ENCODE results near the gene ARSG.

Gene ARSG

GRCh38 chr17:68394608-68395331 is 103.5 kb downstream of the ARSG start:
- DNase-seq (ENCODE audit: extremely low spot score) = no peak
- POLR2A ChIA-PET = no interaction called here
- CTCF ChIA-PET = interaction anchor here (0.6 kb wide), 1 partner anchor 59 kb away, joined by 7 read pairs; no protein-coding TSS in a partner anchor
- no peak for TF ChIP-seq SUZ12 (IDR thresholded peaks at IDR 0.05)
- TF ChIP-seq NFRKB (IDR thresholded peaks at IDR 0.05) = no peak
- no peak for TF ChIP-seq HDGF (IDR thresholded peaks at IDR 0.05; ENCODE audit: borderline replicate concordance)
- TF ChIP-seq TARDBP (IDR thresholded peaks at IDR 0.05) = no peak
- TF ChIP-seq BHLHE40 (IDR thresholded peaks at IDR 0.05; ENCODE audit: borderline replicate concordance) = no peak
- TF ChIP-seq CTBP1 (IDR thresholded peaks at IDR 0.05; ENCODE audit: borderline replicate concordance) = no peak
- TF ChIP-seq, protein P1, sequence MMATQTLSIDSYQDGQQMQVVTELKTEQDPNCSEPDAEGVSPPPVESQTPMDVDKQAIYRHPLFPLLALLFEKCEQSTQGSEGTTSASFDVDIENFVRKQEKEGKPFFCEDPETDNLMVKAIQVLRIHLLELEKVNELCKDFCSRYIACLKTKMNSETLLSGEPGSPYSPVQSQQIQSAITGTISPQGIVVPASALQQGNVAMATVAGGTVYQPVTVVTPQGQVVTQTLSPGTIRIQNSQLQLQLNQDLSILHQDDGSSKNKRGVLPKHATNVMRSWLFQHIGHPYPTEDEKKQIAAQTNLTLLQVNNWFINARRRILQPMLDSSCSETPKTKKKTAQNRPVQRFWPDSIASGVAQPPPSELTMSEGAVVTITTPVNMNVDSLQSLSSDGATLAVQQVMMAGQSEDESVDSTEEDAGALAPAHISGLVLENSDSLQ (IDR thresholded peaks at IDR 0.05) = no peak
- TF ChIP-seq ZNF384 (IDR thresholded peaks at IDR 0.05) = no peak
- TF ChIP-seq SP1 (IDR thresholded peaks at IDR 0.05) = no peak
- no peak for TF ChIP-seq ARNT (IDR thresholded peaks at IDR 0.05)
- TF ChIP-seq FOXK2 (IDR thresholded peaks at IDR 0.05) = no peak
- TF ChIP-seq FOXM1 (IDR thresholded peaks at IDR 0.05; ENCODE audit: borderline replicate concordance) = no peak
- no peak for TF ChIP-seq LEF1 (IDR thresholded peaks at IDR 0.05; ENCODE audit: borderline replicate concordance)
- no peak for TF ChIP-seq ELF4 (IDR thresholded peaks at IDR 0.05)

DNA sequence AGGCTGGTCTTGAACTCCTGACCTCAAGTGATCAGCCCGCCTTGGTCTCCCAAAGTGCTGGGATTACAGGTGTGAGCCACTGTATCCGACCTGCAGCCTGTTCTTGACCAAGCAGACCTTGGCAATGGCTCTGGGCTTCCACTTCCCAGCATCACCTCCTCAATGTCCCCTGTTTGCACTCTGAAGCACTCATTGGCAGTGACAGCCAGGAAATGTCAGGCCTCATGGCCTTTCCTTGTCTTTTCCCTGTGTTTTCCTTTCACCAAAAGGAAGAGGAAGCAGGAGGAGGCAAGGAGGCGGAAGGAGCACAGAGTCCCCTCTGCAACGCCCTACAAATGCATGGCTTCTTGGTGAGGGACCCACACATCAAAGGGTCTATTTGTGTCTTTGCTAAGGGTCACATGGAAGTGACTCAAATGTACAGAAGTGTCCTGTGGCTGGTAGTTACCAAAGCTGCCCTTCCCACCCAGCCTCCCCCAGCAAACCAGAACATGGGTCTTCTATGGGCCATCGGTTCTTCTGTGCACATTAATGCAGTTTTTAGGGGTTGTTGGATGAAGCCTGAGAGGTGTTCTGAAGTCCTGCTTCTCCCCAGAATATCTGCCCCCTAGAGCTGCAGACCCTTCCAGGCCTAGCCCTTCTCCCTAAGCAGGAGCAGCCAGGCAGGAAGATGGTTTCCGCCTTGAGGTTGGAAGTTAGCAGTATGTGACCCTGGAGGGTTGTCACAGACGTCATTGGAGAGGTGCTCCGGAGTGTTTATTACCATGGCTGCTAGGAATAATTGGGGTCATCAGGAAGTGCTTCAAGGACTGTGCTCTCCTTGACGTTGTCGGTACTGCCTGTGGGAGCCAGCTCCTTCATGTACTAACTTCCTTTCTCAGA is 105.2 kb downstream of the ARSG start:
- POLR2A ChIA-PET = no interaction called here
- no peak for TF ChIP-seq L3MBTL2 (conservative IDR thresholded peaks at IDR 0.05)
- no peak for TF ChIP-seq LEF1 (IDR thresholded peaks at IDR 0.05; ENCODE audit: borderline replicate concordance)
- TF ChIP-seq ARNT (IDR thresholded peaks at IDR 0.05) = no peak
- no peak for TF ChIP-seq BHLHE40 (IDR thresholded peaks at IDR 0.05; ENCODE audit: borderline replicate concordance)
- no peak for TF ChIP-seq SUZ12 (IDR thresholded peaks at IDR 0.05)
- no peak for TF ChIP-seq FOXK2 (IDR thresholded peaks at IDR 0.05)
- TF ChIP-seq, protein P1 (IDR thresholded peaks at IDR 0.05) = no peak
- no peak for TF ChIP-seq ZNF384 (IDR thresholded peaks at IDR 0.05)
- no peak for TF ChIP-seq SP1 (IDR thresholded peaks at IDR 0.05)
- TF ChIP-seq HDGF (IDR thresholded peaks at IDR 0.05; ENCODE audit: borderline replicate concordance) = no peak
- TF ChIP-seq FOXA1 (IDR thresholded peaks at IDR 0.05) = no peak
- CTCF ChIA-PET = interaction anchor here (0.6 kb wide), 1 partner anchor 121 kb away, joined by 3 read pairs; no protein-coding TSS in a partner anchor
- DNase-seq (ENCODE audit: extremely low spot score) = no peak

- ChIA-PET POLR2A (no interaction called here), CTCF (interaction anchor here (0.6 kb wide), 1 partner anchor 121 kb away, joined by 3 read pairs; no protein-coding TSS in a partner anchor)
- no peak for DNase-seq (ENCODE audit: extremely low spot score)
- TF ChIP-seq ELF4 (IDR thresholded peaks at IDR 0.05) (no peak), LEF1 (IDR thresholded peaks at IDR 0.05; ENCODE audit: borderline replicate concordance) (no peak), CTBP1 (IDR thresholded peaks at IDR 0.05; ENCODE audit: borderline replicate concordance) (no peak), SUZ12 (IDR thresholded peaks at IDR 0.05) (no peak), ZNF384 (IDR thresholded peaks at IDR 0.05) (no peak), FOXA1 (IDR thresholded peaks at IDR 0.05) (no peak), FOXM1 (IDR thresholded peaks at IDR 0.05; ENCODE audit: borderline replicate concordance) (no peak), L3MBTL2 (conservative IDR thresholded peaks at IDR 0.05) (no peak), ARNT (IDR thresholded peaks at IDR 0.05) (no peak), SP1 (IDR thresholded peaks at IDR 0.05) (no peak), TARDBP (IDR thresholded peaks at IDR 0.05) (no peak), HDGF (IDR thresholded peaks at IDR 0.05; ENCODE audit: borderline replicate concordance) (no peak), BHLHE40 (IDR thresholded peaks at IDR 0.05; ENCODE audit: borderline replicate concordance) (no peak), NFRKB (IDR thresholded peaks at IDR 0.05) (no peak), FOXK2 (IDR thresholded peaks at IDR 0.05) (no peak)
- TF ChIP-seq, protein P1 (IDR thresholded peaks at IDR 0.05) = no peak
Measured at GRCh38 chr17:68397108-68397536, 105.8 kb downstream of the ARSG start.

DNA sequence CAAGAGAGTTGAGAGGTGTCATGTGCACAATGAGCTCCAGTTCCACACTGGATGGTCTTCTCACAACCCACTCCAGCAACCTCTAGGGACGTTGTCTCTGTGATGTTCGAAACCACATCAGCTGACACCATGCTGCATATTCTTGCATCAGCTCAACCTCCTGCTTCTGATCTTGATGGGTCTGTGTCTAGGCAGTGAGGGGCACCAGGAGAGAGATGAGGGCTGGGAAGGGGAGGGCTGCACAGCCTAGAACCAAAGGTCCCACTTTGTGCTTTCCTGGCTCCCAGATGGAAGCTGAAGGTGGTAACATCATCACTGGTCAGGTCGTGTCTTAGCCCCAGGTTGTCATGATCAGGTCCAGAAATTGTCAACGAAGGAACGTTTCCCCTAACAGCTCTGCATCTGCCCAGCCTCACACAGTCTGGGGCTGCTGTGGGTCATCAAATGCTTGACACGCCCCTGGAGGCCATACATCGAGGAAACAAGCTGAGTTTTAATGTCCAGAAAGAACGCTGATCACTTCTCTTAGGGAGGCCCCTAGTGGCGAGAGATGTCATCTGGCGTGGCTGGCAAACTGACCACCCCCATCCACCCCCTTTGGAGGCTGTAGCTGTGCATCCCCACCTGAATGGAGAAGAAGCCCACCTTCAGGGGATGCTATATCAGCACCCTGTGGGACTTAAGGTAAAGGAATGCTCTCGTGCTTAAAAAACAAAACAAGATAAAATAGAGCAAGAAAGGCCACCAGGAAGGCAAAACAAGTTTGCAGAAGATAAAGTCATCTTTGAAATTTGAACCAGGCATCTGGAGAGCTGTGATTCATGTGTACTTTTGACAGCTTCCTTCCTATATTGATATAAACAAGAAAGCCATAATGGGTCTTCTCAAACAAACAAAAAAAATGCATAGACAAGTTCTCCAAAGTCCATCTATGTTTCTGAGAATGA is 107.7 kb downstream of the ARSG start:
- POLR2A ChIA-PET = interaction anchor here (1.0 kb wide), 3 partner anchors 11 to 151 kb away, joined by 3 to 9 read pairs (median 5); partner anchors contain the start of genes AMZ2, ARSG and SLC16A6
- no peak for TF ChIP-seq ARNT (IDR thresholded peaks at IDR 0.05)
- DNase-seq (ENCODE audit: extremely low spot score) = peak; percentile 88
- CTCF ChIA-PET = interaction anchor here (0.6 to 1.6 kb wide), 27 partner anchors 8 to 383 kb away, joined by 3 to 12 read pairs (median 4); no protein-coding TSS in a partner anchor
